DOHH2 (cell line): ENCODE measurements around the gene SON.

Source experiments
- CTCF ChIP-seq: fragments of 200-600 bp; sonication (generic); IDR thresholded peaks from one replicate; pipeline ENCODE4 v1.5.1; 2014; ENCODE audit warnings: antibody characterized with exemption, mild to moderate bottlenecking, low read depth, low read length; ENCODE audit not compliant: poor library complexity, severe bottlenecking
- EZH2phosphoT487 ChIP-seq: fragments of 200-600 bp; sonication (generic); IDR thresholded peaks from 2 replicates; pipeline ENCODE4 v1.6.1; 2017; ENCODE audit warnings: borderline replicate concordance, mild to moderate bottlenecking, antibody characterized with exemption, low read length, moderate library complexity, mixed read lengths

GRCh38 chr21:33569991-33570390, 27.2 kb downstream of the SON start:
- TF ChIP-seq CTCF: no peak
- TF ChIP-seq EZH2phosphoT487: no peak
